A673 (cell line): Measurements from ENCODE around the gene EYS.

Experiments used
- EZH2 ChIP-seq: fragments of 200-600 bp; sonication (generic); IDR thresholded peaks from 2 replicates; pipeline ENCODE4 v1.6.1; 2017; ENCODE audit warnings: borderline replicate concordance, low read depth, mild to moderate bottlenecking, mixed read lengths, antibody characterized with exemption, low read length; ENCODE audit not compliant: poor library complexity, severe bottlenecking
- TF ChIP-seq, protein P1 (sequence below): fragments of 300-800, 200-600 bp; sonication (generic); conservative IDR thresholded peaks from 2 replicates; pipeline ENCODE4 v1.5.1; 2017; ENCODE audit warnings: low read depth, mild to moderate bottlenecking, antibody characterized with exemption, low read length, moderate library complexity, mixed read lengths

DNA sequence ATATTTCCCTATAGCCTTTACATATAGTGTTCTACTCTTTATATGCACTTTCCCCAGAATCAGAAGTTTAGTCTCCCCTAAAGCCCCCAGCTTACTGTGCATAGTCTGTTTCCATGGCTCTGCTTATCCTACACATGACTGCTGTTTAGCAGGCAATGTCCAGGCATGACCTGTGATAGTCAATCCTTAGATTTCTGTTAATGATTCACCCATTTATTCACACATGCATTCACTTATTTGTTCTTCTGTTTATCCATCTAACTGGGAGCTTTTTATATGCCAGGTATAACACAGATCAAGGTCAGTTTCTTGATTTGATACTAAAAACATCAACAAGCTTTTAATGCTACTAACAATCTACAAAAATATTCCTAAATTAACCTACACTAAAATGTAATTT, 1770.6 kb downstream of the EYS start:
- no peak for TF ChIP-seq EZH2
- TF ChIP-seq, protein P1, sequence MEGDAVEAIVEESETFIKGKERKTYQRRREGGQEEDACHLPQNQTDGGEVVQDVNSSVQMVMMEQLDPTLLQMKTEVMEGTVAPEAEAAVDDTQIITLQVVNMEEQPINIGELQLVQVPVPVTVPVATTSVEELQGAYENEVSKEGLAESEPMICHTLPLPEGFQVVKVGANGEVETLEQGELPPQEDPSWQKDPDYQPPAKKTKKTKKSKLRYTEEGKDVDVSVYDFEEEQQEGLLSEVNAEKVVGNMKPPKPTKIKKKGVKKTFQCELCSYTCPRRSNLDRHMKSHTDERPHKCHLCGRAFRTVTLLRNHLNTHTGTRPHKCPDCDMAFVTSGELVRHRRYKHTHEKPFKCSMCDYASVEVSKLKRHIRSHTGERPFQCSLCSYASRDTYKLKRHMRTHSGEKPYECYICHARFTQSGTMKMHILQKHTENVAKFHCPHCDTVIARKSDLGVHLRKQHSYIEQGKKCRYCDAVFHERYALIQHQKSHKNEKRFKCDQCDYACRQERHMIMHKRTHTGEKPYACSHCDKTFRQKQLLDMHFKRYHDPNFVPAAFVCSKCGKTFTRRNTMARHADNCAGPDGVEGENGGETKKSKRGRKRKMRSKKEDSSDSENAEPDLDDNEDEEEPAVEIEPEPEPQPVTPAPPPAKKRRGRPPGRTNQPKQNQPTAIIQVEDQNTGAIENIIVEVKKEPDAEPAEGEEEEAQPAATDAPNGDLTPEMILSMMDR = no peak
